Adrenal gland (tissue), 5 donors: ENCODE results near the gene HLCS.

Experiments used
- CTCF ChIP-seq, 6 experiments: fragments of 450-650 bp in 4 of 6; fragments of 200-600 bp in 2 of 6; sonication (generic) in 1 of 6; IDR thresholded peaks; 1 replicate in 5 of 6; 2 replicates in 1 of 6; pipeline versions ENCODE4 v1.5.1 to v1.8.0; 2016 to 2021; ENCODE audit warnings: antibody characterized with exemption in 6 of 6, mild to moderate bottlenecking in 2 of 6, moderate library complexity in 1 of 6
- POLR2A ChIP-seq, 2 donors: fragments of 450-650 bp; IDR thresholded peaks; one replicate each; pipeline ENCODE4 v1.6.1; 2017; ENCODE audit warnings: antibody characterized with exemption in 2 of 2, mild to moderate bottlenecking in 2 of 2, moderate library complexity in 1 of 2
- donor health status: DM: no; HTN: no; CAD: no.

- TF ChIP-seq CTCF (IDR thresholded peaks at IDR 0.05) (no peak), POLR2A (IDR thresholded peaks at IDR 0.05) (no peak)
Observed at GRCh38 chr21:36735724-36736320, 230.6 kb downstream of the HLCS start.
